ENCODE data around the gene MPI.

MPI gene

GRCh38 chr15:74864296-74864695 lies 25.5 kb upstream of the MPI start:
- Histone ChIP-seq H3K27me3 (ENCODE audit: control insufficient read depth, insufficient read depth, low read length) (no peaks in the 10 kb centered on the region), H3K4me3 (ENCODE audit: low read depth, low read length) (no peak overlapping the region), H3K4me1 (ENCODE audit: control insufficient read depth, insufficient read depth, low read length) (no peaks in the 10 kb centered on the region; the same call in 1 of the 2 replicates), H3K9me3 (ENCODE audit: control insufficient read depth, insufficient read depth, low read depth, low read length) (peaks cover 7% of the 10 kb centered on the region; the same call in 1 of the 2 replicates), H3K27ac (ENCODE audit: low read depth, low read length) (no peak overlapping the region), H3K9ac (ENCODE audit: low read length) (no peak overlapping the region), H3K36me3 (ENCODE audit: control insufficient read depth, insufficient read depth, low read length) (peaks cover 17% of the 10 kb centered on the region)

GRCh38 chr15:74865316-74865715 lies 24.5 kb upstream of the MPI start:
- no peaks in the 10 kb centered on the region for H3K27me3 ChIP-seq (ENCODE audit: control insufficient read depth, insufficient read depth, low read length)
- H3K9ac ChIP-seq (ENCODE audit: low read length) = no peak overlapping the region
- H3K4me3 ChIP-seq (ENCODE audit: low read depth, low read length) = no peak overlapping the region
- H3K27ac ChIP-seq (ENCODE audit: low read depth, low read length) = no peak overlapping the region
- peaks cover 17% of the 10 kb centered on the region for H3K36me3 ChIP-seq (ENCODE audit: control insufficient read depth, insufficient read depth, low read length)
- peaks cover 7% of the 10 kb centered on the region; the same call in 1 of the 2 replicates for H3K9me3 ChIP-seq (ENCODE audit: control insufficient read depth, insufficient read depth, low read depth, low read length)
- H3K4me1 ChIP-seq (ENCODE audit: control insufficient read depth, insufficient read depth, low read length) = peaks cover 9% of the 10 kb centered on the region; the same call in 1 of the 2 replicates

- H3K27ac ChIP-seq (ENCODE audit: low read depth, low read length) = no peak overlapping the region
- H3K36me3 ChIP-seq (ENCODE audit: control insufficient read depth, insufficient read depth, low read length) = peaks cover 17% of the 10 kb centered on the region
- no peak overlapping the region for H3K4me3 ChIP-seq (ENCODE audit: low read depth, low read length)
- peaks cover 7% of the 10 kb centered on the region; the same call in 1 of the 2 replicates for H3K9me3 ChIP-seq (ENCODE audit: control insufficient read depth, insufficient read depth, low read depth, low read length)
- peaks cover 16% of the 10 kb centered on the region; the same call in 1 of the 2 replicates for H3K4me1 ChIP-seq (ENCODE audit: control insufficient read depth, insufficient read depth, low read length)
- no peak overlapping the region for H3K9ac ChIP-seq (ENCODE audit: low read length)
- H3K27me3 ChIP-seq (ENCODE audit: control insufficient read depth, insufficient read depth, low read length) = no peaks in the 10 kb centered on the region
Measured at GRCh38 chr15:74866090-74866489, 23.8 kb upstream of the MPI start.

- Histone ChIP-seq H3K27ac (ENCODE audit: low read depth, low read length) (no peak overlapping the region), H3K36me3 (ENCODE audit: control insufficient read depth, insufficient read depth, low read length) (peaks cover 17% of the 10 kb centered on the region), H3K9me3 (ENCODE audit: control insufficient read depth, insufficient read depth, low read depth, low read length) (peaks cover 7% of the 10 kb centered on the region; the same call in 1 of the 2 replicates), H3K4me1 (ENCODE audit: control insufficient read depth, insufficient read depth, low read length) (peaks cover 18% of the 10 kb centered on the region; the same call in 1 of the 2 replicates), H3K4me3 (ENCODE audit: low read depth, low read length) (no peak overlapping the region), H3K9ac (ENCODE audit: low read length) (no peak overlapping the region), H3K27me3 (ENCODE audit: control insufficient read depth, insufficient read depth, low read length) (no peaks in the 10 kb centered on the region)
Measured at GRCh38 chr15:74867466-74868038, 22.3 kb upstream of the MPI start.

- peaks cover 18% of the 10 kb centered on the region; the same call in 1 of the 2 replicates for H3K4me1 ChIP-seq (ENCODE audit: control insufficient read depth, insufficient read depth, low read length)
- H3K4me3 ChIP-seq (ENCODE audit: low read depth, low read length) = no peak overlapping the region
- no peaks in the 10 kb centered on the region for H3K27me3 ChIP-seq (ENCODE audit: control insufficient read depth, insufficient read depth, low read length)
- H3K9ac ChIP-seq (ENCODE audit: low read length) = no peak overlapping the region
- peaks cover 7% of the 10 kb centered on the region; the same call in 1 of the 2 replicates for H3K9me3 ChIP-seq (ENCODE audit: control insufficient read depth, insufficient read depth, low read depth, low read length)
- H3K36me3 ChIP-seq (ENCODE audit: control insufficient read depth, insufficient read depth, low read length) = peaks cover 17% of the 10 kb centered on the region
- H3K27ac ChIP-seq (ENCODE audit: low read depth, low read length) = no peak overlapping the region
Measured at GRCh38 chr15:74868059-74868458, 21.8 kb upstream of the MPI start.

- Histone ChIP-seq H3K4me3 (ENCODE audit: low read depth, low read length) (no peak overlapping the region), H3K27ac (ENCODE audit: low read depth, low read length) (no peak overlapping the region), H3K9me3 (ENCODE audit: control insufficient read depth, insufficient read depth, low read depth, low read length) (peaks cover 7% of the 10 kb centered on the region; the same call in 1 of the 2 replicates), H3K36me3 (ENCODE audit: control insufficient read depth, insufficient read depth, low read length) (peaks cover 17% of the 10 kb centered on the region), H3K27me3 (ENCODE audit: control insufficient read depth, insufficient read depth, low read length) (no peaks in the 10 kb centered on the region), H3K4me1 (ENCODE audit: control insufficient read depth, insufficient read depth, low read length) (peaks cover 21% of the 10 kb centered on the region; the same call in 1 of the 2 replicates), H3K9ac (ENCODE audit: low read length) (no peak overlapping the region)
Measured at GRCh38 chr15:74869372-74869725, 20.5 kb upstream of the MPI start.

- Histone ChIP-seq H3K4me3 (ENCODE audit: low read depth, low read length) (no peak overlapping the region), H3K9ac (ENCODE audit: low read length) (no peak overlapping the region), H3K27me3 (ENCODE audit: control insufficient read depth, insufficient read depth, low read length) (no peaks in the 10 kb centered on the region), H3K27ac (ENCODE audit: low read depth, low read length) (no peak overlapping the region), H3K4me1 (ENCODE audit: control insufficient read depth, insufficient read depth, low read length) (peaks cover 21% of the 10 kb centered on the region; the same call in 1 of the 2 replicates), H3K36me3 (ENCODE audit: control insufficient read depth, insufficient read depth, low read length) (peaks cover 17% of the 10 kb centered on the region), H3K9me3 (ENCODE audit: control insufficient read depth, insufficient read depth, low read depth, low read length) (peaks cover 7% of the 10 kb centered on the region; the same call in 1 of the 2 replicates)
Measured at GRCh38 chr15:74869726-74870407, 20.0 kb upstream of the MPI start.

GRCh38 chr15:74870436-74871215 lies 19.2 kb upstream of the MPI start:
- Histone ChIP-seq H3K4me1 (ENCODE audit: control insufficient read depth, insufficient read depth, low read length) (peaks cover 21% of the 10 kb centered on the region; the same call in 1 of the 2 replicates), H3K9ac (ENCODE audit: low read length) (no peak overlapping the region), H3K9me3 (ENCODE audit: control insufficient read depth, insufficient read depth, low read depth, low read length) (peaks cover 7% of the 10 kb centered on the region; the same call in 1 of the 2 replicates), H3K36me3 (ENCODE audit: control insufficient read depth, insufficient read depth, low read length) (peaks cover 17% of the 10 kb centered on the region), H3K27ac (ENCODE audit: low read depth, low read length) (no peak overlapping the region), H3K27me3 (ENCODE audit: control insufficient read depth, insufficient read depth, low read length) (no peaks in the 10 kb centered on the region), H3K4me3 (ENCODE audit: low read depth, low read length) (no peak overlapping the region)

- Histone ChIP-seq H3K27ac (ENCODE audit: low read depth, low read length) (0 out of 2 replicates have a peak overlapping the region, but pooled peaks have one; percentile 86), H3K9me3 (ENCODE audit: control insufficient read depth, insufficient read depth, low read depth, low read length) (peaks cover 6% of the 10 kb centered on the region; the same call in 1 of the 2 replicates), H3K27me3 (ENCODE audit: control insufficient read depth, insufficient read depth, low read length) (no peaks in the 10 kb centered on the region), H3K4me1 (ENCODE audit: control insufficient read depth, insufficient read depth, low read length) (peaks cover 21% of the 10 kb centered on the region; the same call in 1 of the 2 replicates), H3K9ac (ENCODE audit: low read length) (peak overlapping the region; percentile 94), H3K36me3 (ENCODE audit: control insufficient read depth, insufficient read depth, low read length) (peaks cover 9% of the 10 kb centered on the region), H3K4me3 (ENCODE audit: low read depth, low read length) (peak overlapping the region; percentile 90)
Measured at GRCh38 chr15:74872702-74873035, 17.2 kb upstream of the MPI start.

GRCh38 chr15:74873036-74873755 lies 16.6 kb upstream of the MPI start, which contains the start of gene SCAMP2:
SCAMP2 (minus strand) TSS chr15:74873365; CDS start chr15:74873255, 110 bp downstream.
- Histone ChIP-seq H3K27ac (ENCODE audit: low read depth, low read length) (peak within 1 kb of the TSS; percentile 86), H3K27me3 (ENCODE audit: control insufficient read depth, insufficient read depth, low read length) (no peaks in the 10 kb centered on the region), H3K9ac (ENCODE audit: low read length) (peak within 1 kb of the TSS; percentile 94), H3K4me1 (ENCODE audit: control insufficient read depth, insufficient read depth, low read length) (peaks cover 21% of the 10 kb centered on the region; the same call in 1 of the 2 replicates), H3K9me3 (ENCODE audit: control insufficient read depth, insufficient read depth, low read depth, low read length) (peaks cover under 1% of the 10 kb centered on the region; the same call in 1 of the 2 replicates), H3K4me3 (ENCODE audit: low read depth, low read length) (peak within 1 kb of the TSS; percentile 90), H3K36me3 (ENCODE audit: control insufficient read depth, insufficient read depth, low read length) (peaks cover 4% of the 10 kb centered on the region)
